Erythroblast (primary cell): ENCODE data around the gene PLBD2.

Experiments used
- GATA1 ChIP-seq: IDR thresholded peaks from 2 replicates; pipeline ENCODE4 v1.6.1; 2011; ENCODE audit warnings: low read depth, mild to moderate bottlenecking, control low read depth, low read length, moderate library complexity
- POLR2A ChIP-seq: IDR thresholded peaks from 2 replicates; pipeline ENCODE4 v1.6.1; 2011; ENCODE audit warnings: mild to moderate bottlenecking, low read length

- TF ChIP-seq POLR2A (no peak), GATA1 (no peak)
Measured at GRCh38 chr12:113359133-113359938, 949 bp downstream of the PLBD2 start.
